ENCODE data around the gene ATP5PD.

DNA sequence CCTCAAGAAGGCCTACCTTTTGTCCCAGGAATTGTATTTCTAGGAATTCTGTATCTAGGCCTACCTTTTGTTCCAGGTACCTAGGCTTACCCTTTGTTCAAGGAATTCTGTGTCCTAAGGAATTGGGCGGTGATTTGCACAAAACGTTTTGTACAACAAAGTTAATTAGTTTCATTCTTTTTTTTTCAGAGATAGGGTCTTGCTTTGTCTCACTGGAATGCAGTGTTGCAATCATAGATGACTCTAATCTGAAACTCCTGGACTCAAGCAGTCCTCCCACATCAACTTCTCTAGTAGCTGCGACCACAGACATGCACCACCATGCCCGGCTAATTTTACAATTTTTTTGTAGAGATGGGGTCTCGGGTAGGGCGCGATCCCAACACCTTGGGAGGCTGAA, 52.3 kb downstream of the ATP5PD start:
- TF ChIP-seq, protein P1, sequence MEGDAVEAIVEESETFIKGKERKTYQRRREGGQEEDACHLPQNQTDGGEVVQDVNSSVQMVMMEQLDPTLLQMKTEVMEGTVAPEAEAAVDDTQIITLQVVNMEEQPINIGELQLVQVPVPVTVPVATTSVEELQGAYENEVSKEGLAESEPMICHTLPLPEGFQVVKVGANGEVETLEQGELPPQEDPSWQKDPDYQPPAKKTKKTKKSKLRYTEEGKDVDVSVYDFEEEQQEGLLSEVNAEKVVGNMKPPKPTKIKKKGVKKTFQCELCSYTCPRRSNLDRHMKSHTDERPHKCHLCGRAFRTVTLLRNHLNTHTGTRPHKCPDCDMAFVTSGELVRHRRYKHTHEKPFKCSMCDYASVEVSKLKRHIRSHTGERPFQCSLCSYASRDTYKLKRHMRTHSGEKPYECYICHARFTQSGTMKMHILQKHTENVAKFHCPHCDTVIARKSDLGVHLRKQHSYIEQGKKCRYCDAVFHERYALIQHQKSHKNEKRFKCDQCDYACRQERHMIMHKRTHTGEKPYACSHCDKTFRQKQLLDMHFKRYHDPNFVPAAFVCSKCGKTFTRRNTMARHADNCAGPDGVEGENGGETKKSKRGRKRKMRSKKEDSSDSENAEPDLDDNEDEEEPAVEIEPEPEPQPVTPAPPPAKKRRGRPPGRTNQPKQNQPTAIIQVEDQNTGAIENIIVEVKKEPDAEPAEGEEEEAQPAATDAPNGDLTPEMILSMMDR (IDR thresholded peaks at IDR 0.05; ENCODE audit: low read depth, low read length) = no peak
- no peak for TF ChIP-seq EZH2phosphoT487 (IDR thresholded peaks at IDR 0.05; ENCODE audit: low read depth)

All from OCI-LY3 (cell line).